Activated gamma-delta T cell treated with anti-CD3 and anti-CD28 coated beads, Interleukin-2, amount 50 U/mL, for 16 hours (primary cell): ENCODE measurements around the gene CNKSR1.
A peak's percentile ranks its signal among the peaks of the same experiment; 100 is the strongest.

Source experiments
- DNase-seq: peaks from one replicate; pipeline ENCODE4 v3.0.0-alpha.2; 2020; ENCODE audit warnings: low read depth

Gene CNKSR1

GRCh38 chr1:26160527-26161414 is 16.5 kb upstream of the CNKSR1 start:
- DNase-seq = no peak

GRCh38 chr1:26161415-26162219 is 15.7 kb upstream of the CNKSR1 start:
- no peak for DNase-seq

GRCh38 chr1:26162220-26162709 is 15.0 kb upstream of the CNKSR1 start:
- no peak for DNase-seq

GRCh38 chr1:26163684-26164035 is 13.6 kb upstream of the CNKSR1 start:
- no peak for DNase-seq

- no peak for DNase-seq
These were observed 13.0 kb upstream of the CNKSR1 start for GRCh38 chr1:26164036-26164860.

GRCh38 chr1:26164861-26165842 is 12.1 kb upstream of the CNKSR1 start:
- DNase-seq = no peak

GRCh38 chr1:26166719-26167281 is 10.5 kb upstream of the CNKSR1 start:
- DNase-seq = no peak

- no peak for DNase-seq
These were observed 8.7 kb upstream of the CNKSR1 start, which contains the start of gene C1orf232 for GRCh38 chr1:26168410-26169197. Gene C1orf232 (minus strand): TSS chr1:26168963. CDS start chr1:26168499, 464 bp downstream.

GRCh38 chr1:26169198-26169554 is 8.1 kb upstream of the CNKSR1 start:
- no peak for DNase-seq

GRCh38 chr1:26169669-26170471 is 7.4 kb upstream of the CNKSR1 start, which contains the start of gene ZNF593:
Gene ZNF593 (plus strand): TSS chr1:26169908. CDS start chr1:26169984, 76 bp downstream.
- peak; percentile 79 for DNase-seq

GRCh38 chr1:26170472-26170821 is 6.8 kb upstream of the CNKSR1 start:
- no peak for DNase-seq

- DNase-seq = no peak
These were observed 5.9 kb upstream of the CNKSR1 start, which contains the start of gene ZNF593OS for GRCh38 chr1:26171084-26172072. Gene ZNF593OS (minus strand): TSS chr1:26171832. CDS start chr1:26171661, 171 bp downstream.

GRCh38 chr1:26175346-26175745 is 1.9 kb upstream of the CNKSR1 start:
- no peak for DNase-seq

- DNase-seq = no peak
These were observed 2.8 kb downstream of the CNKSR1 start for GRCh38 chr1:26180010-26180506.

- DNase-seq = no peak
These were observed 4.5 kb downstream of the CNKSR1 start for GRCh38 chr1:26181586-26182382.

GRCh38 chr1:26182383-26182696 is 5.0 kb downstream of the CNKSR1 start:
- no peak for DNase-seq

GRCh38 chr1:26184086-26184485 is 6.8 kb downstream of the CNKSR1 start:
- DNase-seq = no peak
